GM12891 (cell line): Measurements from ENCODE around the gene B4GALT3.

Experiments
- DNase-seq: peaks from one replicate; pipeline ENCODE4 v3.0.0; 2011; ENCODE audit warnings: low spot score; ENCODE audit not compliant: insufficient read length
- FAIRE-seq: peaks from 2 replicates; lab custom pipeline; 2011; peaks lifted over from hg19 to GRCh38; lab: Jason Lieb, UNC
- PAX5 ChIP-seq: IDR thresholded peaks from 2 replicates; pipeline ENCODE4 v1.6.1; 2011; ENCODE audit warnings: low read length, moderate library complexity, mild to moderate bottlenecking; ENCODE audit not compliant: insufficient read depth, severe bottlenecking
- POLR2A ChIP-seq: IDR thresholded peaks from 2 replicates; pipeline ENCODE4 v1.6.1; 2011; ENCODE audit warnings: low read depth, low read length, control low read depth
- POLR2AphosphoS5 ChIP-seq: IDR thresholded peaks from 2 replicates; pipeline ENCODE4 v1.6.1; 2011; ENCODE audit warnings: low read depth, low read length, control low read depth
- POU2F2 ChIP-seq: IDR thresholded peaks from 2 replicates; pipeline ENCODE4 v1.6.1; 2011; ENCODE audit warnings: low read depth, mild to moderate bottlenecking, control low read depth, low read length, moderate library complexity
- SPI1 ChIP-seq: IDR thresholded peaks from 2 replicates; pipeline ENCODE4 v1.6.1; 2011; ENCODE audit warnings: low read depth, low read length, control low read depth
- TAF1 ChIP-seq: IDR thresholded peaks from 2 replicates; pipeline ENCODE4 v1.6.1; 2011; ENCODE audit warnings: low read depth, low read length, control low read depth

Gene B4GALT3

GRCh38 chr1:161173711-161174110, 3.6 kb downstream of the B4GALT3 start:
- no peak for TF ChIP-seq TAF1
- TF ChIP-seq SPI1: no peak
- no peak for TF ChIP-seq PAX5
- no peak for TF ChIP-seq POLR2A
- TF ChIP-seq POU2F2: no peak
- TF ChIP-seq POLR2AphosphoS5: no peak
- FAIRE-seq (no peak), DNase-seq (no peak)

- DNase-seq (no peak), FAIRE-seq (no peak)
- TF ChIP-seq POLR2AphosphoS5: no peak
- no peak for TF ChIP-seq POU2F2
- no peak for TF ChIP-seq PAX5
- TF ChIP-seq SPI1: no peak
- no peak for TF ChIP-seq POLR2A
- TF ChIP-seq TAF1: no peak
Observed at GRCh38 chr1:161172776-161173376, 4.4 kb downstream of the B4GALT3 start.

GRCh38 chr1:161172349-161172748, 5.0 kb downstream of the B4GALT3 start:
- DNase-seq: no peak
- FAIRE-seq: no peak
- TF ChIP-seq TAF1 (no peak), SPI1 (no peak), POLR2AphosphoS5 (no peak)

GRCh38 chr1:161171696-161172095, 5.6 kb downstream of the B4GALT3 start:
- DNase-seq (no peak), FAIRE-seq (no peak)
- TF ChIP-seq POLR2AphosphoS5: no peak
- no peak for TF ChIP-seq POU2F2
- no peak for TF ChIP-seq POLR2A
- TF ChIP-seq TAF1: no peak

- TF ChIP-seq SPI1 (no peak), POLR2AphosphoS5 (no peak), TAF1 (no peak), PAX5 (no peak), POLR2A (no peak), POU2F2 (no peak)
- FAIRE-seq (no peak), DNase-seq (no peak)
Observed at GRCh38 chr1:161171191-161171590, 6.1 kb downstream of the B4GALT3 start.

- TF ChIP-seq SPI1 (no peak), POLR2AphosphoS5 (no peak), PAX5 (no peak), POLR2A (no peak), POU2F2 (no peak), TAF1 (no peak)
- DNase-seq (no peak), FAIRE-seq (no peak)
Observed at GRCh38 chr1:161168906-161169305, 8.4 kb downstream of the B4GALT3 start.

GRCh38 chr1:161166669-161167548, 10.4 kb downstream of the B4GALT3 start:
- DNase-seq: no peak
- FAIRE-seq: peak; percentile 48
- TF ChIP-seq SPI1 (no peak), POLR2AphosphoS5 (no peak), POLR2A (no peak), POU2F2 (no peak; the same call in 1 of the 2 replicates), PAX5 (no peak), TAF1 (no peak)

- FAIRE-seq (peak; percentile 97), DNase-seq (peak; percentile 83)
- peak; percentile 53; the same call in 1 of the 2 replicates for TF ChIP-seq TAF1
- TF ChIP-seq SPI1: 0 out of 2 replicates have a peak, but pooled peaks have one; percentile 7
- TF ChIP-seq POLR2A: peak; percentile 92
- peak; percentile 87 for TF ChIP-seq POLR2AphosphoS5
- peak; percentile 36; the same call in 1 of the 2 replicates for TF ChIP-seq POU2F2
- TF ChIP-seq PAX5: no peak
Observed at GRCh38 chr1:161165742-161166668, 11.3 kb downstream of the B4GALT3 start, which contains the start of gene PPOX. Gene PPOX (plus strand): TSS chr1:161166426. CDS start chr1:161166848, 422 bp downstream.

- no peak for TF ChIP-seq PAX5
- TF ChIP-seq POLR2A: no peak
- TF ChIP-seq TAF1: no peak
- TF ChIP-seq POLR2AphosphoS5: no peak
- no peak for TF ChIP-seq SPI1
- TF ChIP-seq POU2F2: no peak
- no peak for FAIRE-seq
- DNase-seq: no peak
Observed at GRCh38 chr1:161164901-161165610, 12.3 kb downstream of the B4GALT3 start.
